Chondrocyte (in vitro differentiated cells): ENCODE data around the gene SAFB. TPM values are rescaled to one million over a fixed set of nuclear protein-coding genes. Genes with fewer than 3 reads are reported as not detected.

ENCODE experiments used
- DNase-seq: peaks from one replicate; pipeline ENCODE4 v3.0.0; 2021; ENCODE audit warnings: mixed read lengths, low spot score
- H3K27ac Mint-ChIP-seq: one replicate; pipeline ENCODE4 v1.8.0; 2021; ENCODE audit warnings: mild to moderate bottlenecking, moderate library complexity, mixed read lengths; ENCODE audit not compliant: unreplicated experiment
- H3K27me3 Mint-ChIP-seq: 2 replicates; pipeline ENCODE4 v1.8.0; 2021; ENCODE audit warnings: low read depth, mixed read lengths
- H3K36me3 Mint-ChIP-seq: 2 replicates; pipeline ENCODE4 v1.8.0; 2021; ENCODE audit warnings: low read depth, mixed read lengths
- H3K4me1 Mint-ChIP-seq: 2 replicates; pipeline ENCODE4 v1.8.0; 2021; ENCODE audit warnings: low read depth, mild to moderate bottlenecking, mixed read lengths
- H3K4me3 Mint-ChIP-seq: one replicate; pipeline ENCODE4 v1.8.0; 2021; ENCODE audit warnings: mild to moderate bottlenecking, moderate library complexity, mixed read lengths; ENCODE audit not compliant: unreplicated experiment
- H3K9me3 Mint-ChIP-seq: 2 replicates; pipeline ENCODE4 v1.8.0; 2021; ENCODE audit warnings: low read depth, mixed read lengths
- CTCF ChIP-seq: fragments of 200-600 bp; sonication (generic); IDR thresholded peaks from 2 replicates; pipeline ENCODE4 v1.5.0; 2021; ENCODE audit warnings: antibody characterized with exemption, mild to moderate bottlenecking, moderate library complexity
- total RNA-seq: library from RNA; stranded (reverse); gene quantifications from 3 replicates; pipeline ENCODE4 v1.2.1, GENCODE V29; 2021

Gene SAFB
- total RNA-seq, 1 donor from 2014 or later, result 58.3 TPM

GRCh38 chr19:5713228-5713627, 90.3 kb downstream of the SAFB start:
- H3K4me1 Mint-ChIP-seq, result peaks cover 24% of the 10 kb centered on the region
- no peak overlapping the region for H3K4me3 Mint-ChIP-seq
- H3K36me3 Mint-ChIP-seq, result peaks cover 9% of the 10 kb centered on the region
- DNase-seq, result no peak
- H3K27ac Mint-ChIP-seq, result no peak overlapping the region
- no peaks in the 10 kb centered on the region for H3K27me3 Mint-ChIP-seq
- TF ChIP-seq CTCF, result no peak
- H3K9me3 Mint-ChIP-seq, result no peaks in the 10 kb centered on the region

DNA sequence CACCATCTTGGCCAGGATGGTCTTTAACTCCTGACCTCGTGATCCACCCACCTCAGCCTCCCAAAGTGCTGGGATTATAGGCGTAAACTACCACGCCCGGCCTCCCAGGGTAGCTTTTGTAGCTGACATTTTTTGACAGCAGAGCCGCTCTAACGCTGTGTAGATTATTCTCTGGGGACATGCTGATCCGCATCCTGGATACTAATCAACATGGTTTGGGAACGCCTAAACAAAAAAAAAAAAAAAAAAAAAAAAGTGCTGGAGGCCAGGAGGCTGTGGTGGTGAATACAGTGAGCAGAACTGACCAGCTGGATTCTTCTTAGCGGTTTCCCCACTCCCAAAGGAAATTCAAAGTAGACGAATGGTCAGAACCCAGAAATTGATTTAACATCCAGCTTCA, 91.9 kb downstream of the SAFB start:
- Mint-ChIP-seq H3K4me1 (peaks cover 33% of the 10 kb centered on the region), H3K27ac (no peak overlapping the region), H3K4me3 (no peak overlapping the region), H3K27me3 (no peaks in the 10 kb centered on the region), H3K36me3 (peaks cover 9% of the 10 kb centered on the region), H3K9me3 (no peaks in the 10 kb centered on the region)
- TF ChIP-seq CTCF, result no peak
- no peak for DNase-seq

DNA sequence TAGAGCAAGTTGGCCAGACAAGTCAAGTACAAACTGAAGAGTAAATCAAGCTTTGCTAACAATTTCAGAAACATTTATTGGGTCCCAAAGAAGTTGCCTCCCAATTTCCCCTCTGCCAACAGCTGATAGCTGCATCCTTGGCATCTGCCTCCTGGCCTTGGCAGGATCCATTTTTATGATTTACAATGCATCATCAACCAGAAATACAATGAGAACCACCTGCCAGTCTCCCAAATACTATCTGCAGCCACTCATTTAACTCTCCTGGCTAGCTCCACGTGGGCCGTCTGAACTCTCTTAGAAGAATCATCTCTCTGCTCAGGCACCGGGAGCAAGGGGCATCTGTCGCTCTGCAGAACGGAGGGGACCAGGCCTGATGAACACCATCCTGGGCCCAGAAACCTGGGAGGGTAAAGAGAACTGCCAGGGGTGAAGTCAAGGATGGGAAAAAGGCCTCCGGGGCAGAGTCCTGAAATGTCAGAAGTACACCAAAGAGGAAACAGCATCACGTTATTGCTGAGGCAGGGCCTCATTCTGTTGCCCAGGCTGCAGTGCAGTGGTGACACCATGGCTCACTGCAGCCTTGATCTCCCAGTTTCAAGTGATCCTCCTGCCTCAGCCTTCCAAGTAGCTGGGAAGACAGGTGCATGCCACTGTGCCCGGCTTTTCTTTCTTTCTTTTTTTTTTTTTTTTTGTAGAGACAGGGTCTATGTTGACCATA, 94.5 kb downstream of the SAFB start:
- TF ChIP-seq CTCF, result no peak
- peak overlapping the region; percentile 100 for H3K27ac Mint-ChIP-seq
- H3K27me3 Mint-ChIP-seq, result no peaks in the 10 kb centered on the region
- H3K9me3 Mint-ChIP-seq, result no peaks in the 10 kb centered on the region
- H3K4me3 Mint-ChIP-seq, result peak overlapping the region; percentile 94
- H3K4me1 Mint-ChIP-seq, result peaks cover 36% of the 10 kb centered on the region
- no peak for DNase-seq
- H3K36me3 Mint-ChIP-seq, result peaks cover 4% of the 10 kb centered on the region

Other genes with a start within 250 kb of the SAFB start
- gene ZNRF4, start 167.7 kb upstream of the SAFB start, total RNA-seq, result not detected in 3 replicates
- 1.7 to 17.0 TPM (median 2.0 TPM) in 3 replicates for gene TINCR, start 55.1 kb upstream of the SAFB start, total RNA-seq
- gene SAFB2, start 307 bp upstream of the SAFB start, total RNA-seq, result 48.2 to 62.7 TPM (median 49.2 TPM) in 3 replicates
- 61.0 to 66.6 TPM (median 65.3 TPM) in 3 replicates for gene MICOS13, start 57.4 kb downstream of the SAFB start, total RNA-seq
- gene HSD11B1L, start 57.9 kb downstream of the SAFB start, total RNA-seq, result 7.2 to 9.9 TPM (median 9.9 TPM) in 3 replicates
- gene RPL36, start 67.2 kb downstream of the SAFB start, total RNA-seq, result 537 to 578 TPM (median 548 TPM) in 3 replicates
- 59.1 to 116 TPM (median 116 TPM) in 3 replicates for gene LONP1, start 97.1 kb downstream of the SAFB start, total RNA-seq
- not detected in 3 replicates for gene CATSPERD, start 97.6 kb downstream of the SAFB start, total RNA-seq
- 1.2 to 1.4 TPM (median 1.3 TPM) in 3 replicates for gene PRR22, start 161.7 kb downstream of the SAFB start, total RNA-seq
- gene DUS3L, start 168.1 kb downstream of the SAFB start, total RNA-seq, result 14.8 to 19.4 TPM (median 18.4 TPM) in 3 replicates
- 0.54 to 0.77 TPM in 2 of 3 replicates, not detected in the other for gene NRTN, start 182.0 kb downstream of the SAFB start, total RNA-seq
- gene FUT6, start 216.6 kb downstream of the SAFB start, total RNA-seq, result not detected in 3 replicates
- not detected in 3 replicates for gene FUT3, start 228.4 kb downstream of the SAFB start, total RNA-seq
- gene FUT5, start 247.5 kb downstream of the SAFB start, total RNA-seq, result not detected in 3 replicates